Astrocyte of the hippocampus (primary cell): ENCODE measurements around the gene INKA1.
A peak's percentile ranks its signal among the peaks of the same experiment; 100 is the strongest.
"Not testable (repeated sequence)": the region's sequence is repeated elsewhere in the genome, so short reads cannot be mapped to it uniquely, and the experiment has no call there.

Source experiments
- DNase-seq: peaks from one replicate; pipeline ENCODE4 v3.0.0; 2011; ENCODE audit warnings: low read depth, low spot score

The INKA1 gene

GRCh38 chr3:49802719-49803464, at the start of gene INKA1:
Gene INKA1, plus strand, starts transcription at chr3:49803261. Its CDS starts 132 bp downstream, at chr3:49803393.
- DNase-seq = peak; percentile 93

DNA sequence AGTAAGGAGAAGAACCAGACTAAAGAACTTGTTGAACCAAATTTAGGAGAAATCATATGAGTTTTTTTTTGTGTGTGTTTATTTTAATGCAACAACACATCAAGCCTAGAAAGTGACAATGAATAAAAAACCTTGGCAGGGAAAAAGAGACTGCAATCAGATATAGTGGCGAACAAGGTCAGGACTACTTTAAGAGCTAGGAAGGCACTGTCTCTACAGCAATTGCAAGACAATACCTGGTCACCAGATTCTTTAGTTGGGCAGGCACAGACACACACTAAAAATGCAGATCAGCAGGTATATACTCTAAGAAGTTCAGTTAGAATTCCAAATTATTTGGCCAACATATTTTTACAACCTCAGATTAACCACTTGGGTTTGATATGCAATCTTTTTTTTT, 48.5 kb upstream of the INKA1 start:
- DNase-seq = no peak

- no peak for DNase-seq
These were observed 47.0 kb upstream of the INKA1 start for GRCh38 chr3:49756036-49756435.

DNA sequence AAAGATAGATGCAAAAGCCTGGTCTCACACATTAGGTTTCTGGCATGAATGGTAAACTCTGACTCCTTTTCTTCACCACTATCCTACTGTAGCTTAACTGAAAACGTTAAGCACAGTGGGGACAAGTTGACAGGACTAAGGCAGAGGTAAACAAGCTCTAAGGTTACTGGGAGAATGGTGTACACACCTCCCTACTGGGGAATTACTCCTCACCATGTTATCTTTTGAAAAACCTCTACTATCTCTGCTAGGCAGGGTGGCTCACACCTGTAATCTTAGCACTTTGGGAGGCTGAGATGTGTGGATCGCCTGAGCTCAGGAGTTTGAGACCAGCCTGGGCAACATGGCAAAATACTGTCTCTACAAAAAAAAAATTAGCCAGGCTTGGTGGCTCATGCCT, 45.9 kb upstream of the INKA1 start:
- no peak for DNase-seq

DNA sequence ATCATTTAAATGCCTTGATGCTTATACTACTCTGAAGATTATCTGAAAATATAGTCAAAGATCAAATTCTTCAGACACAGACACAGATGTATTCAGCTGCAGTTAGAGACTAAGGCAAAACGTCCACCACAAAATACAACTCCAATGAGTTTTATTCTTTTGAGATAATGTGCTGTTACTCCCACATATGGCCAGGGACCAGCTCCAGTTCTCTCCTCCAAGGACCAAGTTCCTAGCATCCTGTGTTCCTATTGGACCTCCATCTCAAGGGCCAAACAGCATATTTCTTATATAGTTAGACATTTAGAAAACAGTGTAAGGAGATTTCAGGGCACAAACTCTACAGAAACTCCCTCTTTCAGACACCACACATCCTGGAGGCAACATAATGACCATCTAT, 43.8 kb upstream of the INKA1 start:
- DNase-seq = no peak

GRCh38 chr3:49761661-49762060, 41.4 kb upstream of the INKA1 start:
- no peak for DNase-seq

GRCh38 chr3:49763981-49764380, 39.1 kb upstream of the INKA1 start:
- no peak for DNase-seq

GRCh38 chr3:49769286-49769915, 33.7 kb upstream of the INKA1 start:
- no peak for DNase-seq

- no peak for DNase-seq
These were observed 33.1 kb upstream of the INKA1 start for GRCh38 chr3:49769926-49770325.

DNA sequence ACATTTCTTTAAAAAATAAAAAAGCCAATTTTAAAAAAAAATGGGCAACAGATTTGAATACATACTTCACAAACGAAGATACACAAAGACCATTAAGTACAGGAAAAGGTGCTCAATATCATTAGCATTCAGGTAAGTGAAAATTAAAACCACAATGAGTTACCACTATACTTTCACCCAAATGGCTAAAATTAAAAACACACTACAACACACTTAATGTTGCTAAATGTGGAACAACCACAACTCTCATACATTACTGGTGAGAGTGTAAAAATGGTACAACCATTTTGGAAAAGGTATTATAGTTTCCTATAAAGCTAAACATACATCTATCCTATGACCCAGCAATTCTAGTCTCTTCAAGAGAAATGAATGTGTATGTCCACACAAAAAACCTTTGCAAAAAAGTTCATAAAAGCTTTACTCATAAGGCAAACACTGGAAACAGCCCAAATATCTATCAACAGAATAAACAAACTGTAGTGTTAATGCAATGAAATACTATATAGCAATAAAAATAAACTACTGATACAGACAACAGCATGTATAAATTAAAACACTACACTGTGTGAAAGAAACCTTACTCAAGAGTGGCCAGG, 31.6 kb upstream of the INKA1 start:
- DNase-seq = no peak

- DNase-seq = no peak
These were observed 30.4 kb upstream of the INKA1 start for GRCh38 chr3:49772703-49773102.

- DNase-seq = no peak
These were observed 27.5 kb upstream of the INKA1 start for GRCh38 chr3:49775538-49775937.

GRCh38 chr3:49776101-49776500, 27.0 kb upstream of the INKA1 start:
- DNase-seq = not testable (repeated sequence)

DNA sequence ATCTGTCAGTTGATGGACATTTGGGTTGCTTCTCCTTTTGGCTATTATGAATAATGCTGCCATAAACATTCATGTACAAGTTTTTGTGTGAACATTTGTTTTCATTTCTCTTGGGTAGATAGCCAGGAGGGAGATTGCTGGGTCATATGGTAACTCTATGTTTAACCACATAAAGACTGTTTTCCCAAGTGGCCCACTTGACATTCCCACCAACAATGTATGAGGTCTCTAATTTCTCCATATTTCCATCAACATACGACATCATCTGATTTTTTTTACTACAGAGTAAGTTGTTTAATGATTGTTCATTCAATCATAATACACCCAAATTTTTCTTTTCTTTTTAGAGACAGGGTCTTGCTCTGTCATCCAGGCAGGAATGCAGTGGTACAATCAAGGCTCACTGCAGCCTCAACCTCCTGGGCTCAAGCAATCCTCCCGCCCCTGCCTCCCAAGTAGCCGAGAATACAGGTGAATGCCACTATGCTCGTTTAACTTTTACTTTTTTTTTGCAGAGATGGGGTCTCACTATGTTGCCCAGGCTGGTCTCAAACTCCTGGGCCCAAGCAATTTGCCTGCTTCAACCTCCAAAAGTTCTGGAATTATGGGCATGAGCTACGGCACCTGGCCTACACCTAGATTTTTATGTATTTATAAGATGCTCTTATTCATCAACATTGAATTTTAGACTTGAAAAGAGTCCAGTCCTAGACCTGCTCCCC, 23.5 kb upstream of the INKA1 start:
- DNase-seq = no peak

DNA sequence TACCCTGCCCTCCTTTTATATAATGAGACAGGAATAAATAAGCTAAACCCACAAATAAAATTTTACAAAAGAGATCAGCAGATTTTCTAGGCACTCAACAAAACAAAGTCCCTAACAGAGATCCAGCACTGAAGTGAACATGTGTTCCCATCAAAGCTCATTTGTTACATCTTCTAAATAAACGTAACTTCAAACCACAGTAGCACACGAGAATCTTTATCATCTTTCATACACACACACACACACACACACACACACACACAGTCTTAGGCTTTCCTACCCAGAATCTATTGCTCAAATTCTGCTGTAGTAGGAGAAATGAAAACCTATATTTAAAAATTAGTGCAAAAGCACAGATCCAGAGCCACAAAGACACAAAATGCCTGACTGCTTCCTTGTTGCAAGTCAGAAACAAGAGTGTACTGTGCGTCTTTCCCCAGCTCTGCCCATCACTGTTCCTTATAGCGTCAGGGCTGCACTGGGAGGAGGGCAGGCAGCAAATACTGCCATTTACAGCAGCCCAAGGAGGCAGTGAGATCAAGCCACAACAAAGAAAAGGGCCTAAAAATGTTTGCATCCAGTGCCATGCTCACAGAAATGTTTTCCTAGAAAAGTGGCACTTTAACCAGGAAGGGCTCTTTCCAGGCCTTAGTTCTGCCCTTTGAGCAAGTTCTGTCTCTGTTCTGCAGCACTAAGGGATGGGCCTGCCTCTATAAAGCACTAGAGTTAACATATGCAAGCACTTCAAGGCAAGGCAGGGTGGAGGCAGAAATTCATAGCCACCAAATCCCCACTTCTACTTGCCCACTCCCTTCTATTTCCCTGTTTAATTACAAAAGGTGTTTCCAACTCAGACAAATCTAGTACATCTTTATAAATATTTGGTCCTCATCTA, 22.7 kb upstream of the INKA1 start:
- no peak for DNase-seq

- not testable (repeated sequence) for DNase-seq
These were observed 22.1 kb upstream of the INKA1 start for GRCh38 chr3:49780975-49781365.

- DNase-seq = no peak
These were observed 21.5 kb upstream of the INKA1 start for GRCh38 chr3:49781415-49782199.

- DNase-seq = not testable (repeated sequence)
These were observed 20.8 kb upstream of the INKA1 start for GRCh38 chr3:49782277-49782676.

GRCh38 chr3:49785565-49786356, 17.3 kb upstream of the INKA1 start:
- peak; percentile 72 for DNase-seq
